ENCODE data around the gene TGFBR3.

Gene TGFBR3

GRCh38 chr1:91885716-91886506, at the start of gene TGFBR3:
Gene TGFBR3, minus strand, starts transcription at chr1:91886151. Its CDS starts 24,620 bp downstream, at chr1:91861531.
- DNase-seq (ENCODE audit: extremely low read depth, low read depth) = no peak
- peak within 1 kb of the TSS; percentile 81 for H3K4me3 ChIP-seq (replicated peaks; ENCODE audit: low read depth, low read length)
- TF ChIP-seq, protein P1, sequence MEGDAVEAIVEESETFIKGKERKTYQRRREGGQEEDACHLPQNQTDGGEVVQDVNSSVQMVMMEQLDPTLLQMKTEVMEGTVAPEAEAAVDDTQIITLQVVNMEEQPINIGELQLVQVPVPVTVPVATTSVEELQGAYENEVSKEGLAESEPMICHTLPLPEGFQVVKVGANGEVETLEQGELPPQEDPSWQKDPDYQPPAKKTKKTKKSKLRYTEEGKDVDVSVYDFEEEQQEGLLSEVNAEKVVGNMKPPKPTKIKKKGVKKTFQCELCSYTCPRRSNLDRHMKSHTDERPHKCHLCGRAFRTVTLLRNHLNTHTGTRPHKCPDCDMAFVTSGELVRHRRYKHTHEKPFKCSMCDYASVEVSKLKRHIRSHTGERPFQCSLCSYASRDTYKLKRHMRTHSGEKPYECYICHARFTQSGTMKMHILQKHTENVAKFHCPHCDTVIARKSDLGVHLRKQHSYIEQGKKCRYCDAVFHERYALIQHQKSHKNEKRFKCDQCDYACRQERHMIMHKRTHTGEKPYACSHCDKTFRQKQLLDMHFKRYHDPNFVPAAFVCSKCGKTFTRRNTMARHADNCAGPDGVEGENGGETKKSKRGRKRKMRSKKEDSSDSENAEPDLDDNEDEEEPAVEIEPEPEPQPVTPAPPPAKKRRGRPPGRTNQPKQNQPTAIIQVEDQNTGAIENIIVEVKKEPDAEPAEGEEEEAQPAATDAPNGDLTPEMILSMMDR (IDR thresholded peaks at IDR 0.05; ENCODE audit: low read depth, low read length, missing control alignments) = peak; percentile 44

DNA sequence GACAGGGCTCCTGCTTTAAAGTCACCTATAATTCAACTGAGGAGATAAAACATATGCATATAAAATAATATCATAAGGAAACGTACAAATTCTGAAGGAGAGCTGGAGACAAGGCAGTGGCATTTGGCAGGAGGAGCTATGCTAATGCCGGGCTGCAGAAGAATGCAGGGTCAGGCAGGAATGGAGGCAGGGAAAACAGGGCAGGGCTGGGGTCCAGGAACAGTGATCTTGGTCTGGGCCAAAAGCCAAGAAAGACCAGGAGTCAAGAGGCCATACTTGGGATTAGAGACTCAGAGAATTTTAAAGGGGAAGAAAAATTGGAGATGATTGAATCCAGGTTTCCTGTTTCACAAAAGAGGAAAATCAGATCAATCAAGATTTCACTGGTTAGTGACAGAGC, 43.3 kb upstream of the TGFBR3 start:
- TF ChIP-seq, protein P1 (IDR thresholded peaks at IDR 0.05; ENCODE audit: low read depth, low read length, missing control alignments) = no peak
- DNase-seq (ENCODE audit: extremely low read depth, low read depth) = no peak

GRCh38 chr1:91928026-91928425, 42.1 kb upstream of the TGFBR3 start:
- DNase-seq (ENCODE audit: extremely low read depth, low read depth) = no peak

More for the DNA sequence above, 43.3 kb upstream of the TGFBR3 start:
- no peak overlapping the region for H3K4me3 ChIP-seq (replicated peaks; ENCODE audit: low read depth, low read length)

GRCh38 chr1:91925644-91926435, 39.9 kb upstream of the TGFBR3 start:
- TF ChIP-seq, protein P1 (IDR thresholded peaks at IDR 0.05; ENCODE audit: low read depth, low read length, missing control alignments) = no peak

More at GRCh38 chr1:91928026-91928425, 42.1 kb upstream of the TGFBR3 start:
- TF ChIP-seq, protein P1 (IDR thresholded peaks at IDR 0.05; ENCODE audit: low read depth, low read length, missing control alignments) = no peak
- no peak overlapping the region for H3K4me3 ChIP-seq (replicated peaks; ENCODE audit: low read depth, low read length)

GRCh38 chr1:91924146-91924545, 38.2 kb upstream of the TGFBR3 start:
- H3K4me3 ChIP-seq (replicated peaks; ENCODE audit: low read depth, low read length) = no peak overlapping the region
- DNase-seq (ENCODE audit: extremely low read depth, low read depth) = peak; percentile 83
- TF ChIP-seq, protein P1 (IDR thresholded peaks at IDR 0.05; ENCODE audit: low read depth, low read length, missing control alignments) = no peak

More at GRCh38 chr1:91925644-91926435, 39.9 kb upstream of the TGFBR3 start:
- no peak overlapping the region for H3K4me3 ChIP-seq (replicated peaks; ENCODE audit: low read depth, low read length)
- DNase-seq (ENCODE audit: extremely low read depth, low read depth) = no peak

- TF ChIP-seq, protein P1 (IDR thresholded peaks at IDR 0.05; ENCODE audit: low read depth, low read length, missing control alignments) = no peak
- H3K4me3 ChIP-seq (replicated peaks; ENCODE audit: low read depth, low read length) = no peak overlapping the region
- no peak for DNase-seq (ENCODE audit: extremely low read depth, low read depth)
Observed at GRCh38 chr1:91919962-91920361, 34.0 kb upstream of the TGFBR3 start.
